Retinal pigment epithelial cell (primary cell): Measurements from ENCODE around the gene ZNF284.

Experiments
- DNase-seq: peaks from one replicate; pipeline ENCODE4 v3.0.0-alpha.2; 2010; ENCODE audit warnings: low read depth
- H3K4me3 ChIP-seq: 2 replicates; pipeline ENCODE4 v1.5.1; 2011; ENCODE audit warnings: mild to moderate bottlenecking, low read length, control low read depth, moderate library complexity
- CTCF ChIP-seq: conservative IDR thresholded peaks from 2 replicates; pipeline ENCODE4 v1.5.1; 2011; ENCODE audit warnings: low read depth, low read length, control low read depth, inconsistent platforms

Gene ZNF284

GRCh38 chr19:44069415-44069814 is 2.5 kb upstream of the ZNF284 start:
- TF ChIP-seq CTCF: no peak
- H3K4me3 ChIP-seq: no peak overlapping the region
- DNase-seq: no peak

- DNase-seq: no peak
- TF ChIP-seq CTCF: no peak
- H3K4me3 ChIP-seq: peak overlapping the region; percentile 74
Observed at GRCh38 chr19:44072543-44073401, 813 bp downstream of the ZNF284 start.

- DNase-seq: no peak
- no peak for TF ChIP-seq CTCF
Observed at GRCh38 chr19:44076325-44076724, 4.4 kb downstream of the ZNF284 start.

GRCh38 chr19:44092108-44092507 is 20.1 kb downstream of the ZNF284 start:
- TF ChIP-seq CTCF: no peak
- no peak overlapping the region for H3K4me3 ChIP-seq
- no peak for DNase-seq

More at GRCh38 chr19:44076325-44076724, 4.4 kb downstream of the ZNF284 start:
- no peak overlapping the region for H3K4me3 ChIP-seq

- no peak for TF ChIP-seq CTCF
- peak within 1 kb of the TSS; percentile 79 for H3K4me3 ChIP-seq
- peak; percentile 65 for DNase-seq
Observed at GRCh38 chr19:44093931-44094765, 22.2 kb downstream of the ZNF284 start, which contains the start of gene ZNF224. Gene ZNF224 (plus strand): TSS chr19:44094361. CDS start chr19:44097874, 3,513 bp downstream.

- no peak for DNase-seq
- no peak overlapping the region for H3K4me3 ChIP-seq
- no peak for TF ChIP-seq CTCF
Observed at GRCh38 chr19:44107751-44108150, 35.8 kb downstream of the ZNF284 start.
